DMS79 treated with DMSO at 0.1 percent for 48 hours (cell line): ENCODE measurements around the gene CPTP.

Source experiments
- DNase-seq: peaks from one replicate; lab custom pipeline; 2025; lab: John Stamatoyannopoulos, UW

The CPTP gene

DNA sequence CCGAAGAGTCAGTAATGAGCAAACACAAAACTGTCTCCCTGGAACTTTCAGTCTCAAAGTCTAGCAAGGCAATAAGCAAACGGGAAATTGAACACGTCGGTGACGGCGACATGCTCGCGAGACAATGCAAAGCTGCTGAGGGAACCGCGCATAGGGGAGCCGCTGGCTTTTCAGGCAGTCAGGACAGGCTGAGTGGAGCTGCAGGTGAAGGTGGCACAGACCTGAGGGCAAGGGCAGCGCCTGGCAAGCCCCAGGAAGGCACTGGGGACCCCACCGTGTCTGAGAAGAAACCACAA lies 5.0 kb upstream of the CPTP start:
- no peak for DNase-seq

GRCh38 chr1:1320666-1321448 lies 3.7 kb upstream of the CPTP start:
- DNase-seq, result no peak

- DNase-seq, result no peak
These were observed 3.1 kb upstream of the CPTP start for GRCh38 chr1:1321477-1321876.

DNA sequence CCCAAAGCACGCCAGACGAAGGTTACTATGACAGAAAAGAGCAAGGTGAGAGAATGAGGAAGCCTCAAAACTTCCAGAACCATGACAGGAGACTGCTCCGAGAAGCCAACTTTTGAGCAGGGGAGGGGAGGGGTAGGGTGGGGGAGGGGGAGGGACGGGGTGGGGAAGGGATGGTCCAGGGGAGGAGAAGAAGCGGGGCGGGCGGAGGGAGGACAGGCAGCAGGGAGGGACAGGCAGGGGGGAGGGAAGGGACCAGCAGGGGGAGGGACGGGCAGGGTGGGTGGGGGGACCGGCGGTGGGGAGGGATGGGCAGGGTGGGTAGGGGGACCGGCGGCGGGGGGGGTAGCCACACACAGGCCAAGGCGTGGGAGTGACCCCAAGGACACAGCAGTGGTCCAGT lies 2.2 kb upstream of the CPTP start:
- no peak for DNase-seq

- DNase-seq, result no peak
These were observed 1.6 kb upstream of the CPTP start for GRCh38 chr1:1322952-1323351.

GRCh38 chr1:1324084-1324523 lies 498 bp upstream of the CPTP start:
- no peak for DNase-seq

GRCh38 chr1:1325288-1326074 lies 879 bp downstream of the CPTP start:
- no peak for DNase-seq

GRCh38 chr1:1326075-1326605 lies 1.5 kb downstream of the CPTP start:
- DNase-seq, result no peak

DNA sequence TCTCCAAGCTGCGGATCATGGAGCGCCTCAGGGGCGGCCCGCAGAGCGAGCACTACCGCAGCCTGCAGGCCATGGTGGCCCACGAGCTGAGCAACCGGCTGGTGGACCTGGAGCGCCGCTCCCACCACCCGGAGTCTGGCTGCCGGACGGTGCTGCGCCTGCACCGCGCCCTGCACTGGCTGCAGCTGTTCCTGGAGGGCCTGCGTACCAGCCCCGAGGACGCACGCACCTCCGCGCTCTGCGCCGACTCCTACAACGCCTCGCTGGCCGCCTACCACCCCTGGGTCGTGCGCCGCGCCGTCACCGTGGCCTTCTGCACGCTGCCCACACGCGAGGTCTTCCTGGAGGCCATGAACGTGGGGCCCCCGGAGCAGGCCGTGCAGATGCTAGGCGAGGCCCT lies 2.7 kb downstream of the CPTP start:
- no peak for DNase-seq

GRCh38 chr1:1328254-1328653 lies 3.7 kb downstream of the CPTP start:
- no peak for DNase-seq

DNA sequence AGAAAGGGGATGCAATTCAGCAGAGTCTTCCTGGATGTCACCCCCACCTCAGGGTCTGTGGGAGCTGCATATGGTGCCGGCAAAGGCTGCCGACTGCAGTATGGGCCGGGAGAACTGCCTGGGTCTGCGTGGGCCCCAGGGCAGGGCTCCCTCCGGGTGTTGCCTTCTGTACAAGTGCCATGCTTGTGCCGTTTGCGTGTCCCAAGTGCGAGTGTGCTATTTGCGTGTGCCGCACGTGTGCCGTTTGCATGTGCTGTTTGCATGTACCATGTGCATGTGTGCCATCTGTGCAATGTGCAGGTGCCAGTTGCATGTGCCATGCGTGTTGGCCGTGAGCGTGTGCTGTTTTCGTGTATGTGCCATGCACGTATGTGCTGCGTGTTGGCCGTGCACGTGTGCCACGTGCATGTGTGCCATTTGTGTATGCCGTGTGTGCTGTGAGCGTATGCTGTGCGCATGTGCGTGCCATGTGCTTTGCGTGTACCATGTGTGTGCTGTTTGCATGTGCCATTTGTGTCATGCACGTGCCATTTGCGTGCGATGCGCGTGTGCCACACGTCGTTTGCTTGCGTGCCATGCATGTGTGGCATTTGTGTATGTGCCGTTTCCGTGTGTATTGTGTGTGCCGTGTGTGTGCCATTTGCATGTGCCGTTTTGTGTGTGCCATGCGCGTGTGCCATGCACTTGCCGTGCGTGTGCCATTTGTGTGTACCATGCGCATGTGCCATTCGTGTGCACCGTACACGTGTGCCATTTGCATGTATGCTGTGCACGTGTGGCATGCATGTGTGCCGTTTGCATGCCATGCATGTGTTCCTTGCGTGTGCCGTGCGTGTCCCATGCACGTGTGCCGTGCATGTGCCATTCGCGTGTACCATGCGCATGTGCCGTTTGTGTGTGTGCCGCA lies 5.0 kb downstream of the CPTP start:
- DNase-seq, result no peak

- no peak for DNase-seq
These were observed 5.9 kb downstream of the CPTP start for GRCh38 chr1:1330366-1331067.

DNA sequence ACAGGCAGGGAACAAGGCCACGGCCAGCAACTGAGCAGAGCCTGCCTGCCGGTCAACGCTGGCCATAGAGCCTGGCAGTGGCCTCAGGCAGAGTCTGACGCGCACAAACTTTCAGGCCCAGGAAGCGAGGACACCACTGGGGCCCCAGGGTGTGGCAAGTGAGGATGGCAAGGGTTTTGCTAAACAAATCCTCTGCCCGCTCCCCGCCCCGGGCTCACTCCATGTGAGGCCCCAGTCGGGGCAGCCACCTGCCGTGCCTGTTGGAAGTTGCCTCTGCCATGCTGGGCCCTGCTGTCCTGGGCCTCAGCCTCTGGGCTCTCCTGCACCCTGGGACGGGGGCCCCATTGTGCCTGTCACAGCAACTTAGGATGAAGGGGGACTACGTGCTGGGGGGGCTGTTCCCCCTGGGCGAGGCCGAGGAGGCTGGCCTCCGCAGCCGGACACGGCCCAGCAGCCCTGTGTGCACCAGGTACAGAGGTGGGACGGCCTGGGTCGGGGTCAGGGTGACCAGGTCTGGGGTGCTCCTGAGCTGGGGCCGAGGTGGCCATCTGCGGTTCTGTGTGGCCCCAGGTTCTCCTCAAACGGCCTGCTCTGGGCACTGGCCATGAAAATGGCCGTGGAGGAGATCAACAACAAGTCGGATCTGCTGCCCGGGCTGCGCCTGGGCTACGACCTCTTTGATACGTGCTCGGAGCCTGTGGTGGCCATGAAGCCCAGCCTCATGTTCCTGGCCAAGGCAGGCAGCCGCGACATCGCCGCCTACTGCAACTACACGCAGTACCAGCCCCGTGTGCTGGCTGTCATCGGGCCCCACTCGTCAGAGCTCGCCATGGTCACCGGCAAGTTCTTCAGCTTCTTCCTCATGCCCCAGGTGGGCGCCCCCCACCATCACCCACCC lies 6.7 kb downstream of the CPTP start, which contains the start of gene TAS1R3:
TAS1R3 (plus strand) TSS at position 213 of the 898 bp plus-strand sequence; CDS start at position 279, 66 bp downstream.
- no peak for DNase-seq

DNA sequence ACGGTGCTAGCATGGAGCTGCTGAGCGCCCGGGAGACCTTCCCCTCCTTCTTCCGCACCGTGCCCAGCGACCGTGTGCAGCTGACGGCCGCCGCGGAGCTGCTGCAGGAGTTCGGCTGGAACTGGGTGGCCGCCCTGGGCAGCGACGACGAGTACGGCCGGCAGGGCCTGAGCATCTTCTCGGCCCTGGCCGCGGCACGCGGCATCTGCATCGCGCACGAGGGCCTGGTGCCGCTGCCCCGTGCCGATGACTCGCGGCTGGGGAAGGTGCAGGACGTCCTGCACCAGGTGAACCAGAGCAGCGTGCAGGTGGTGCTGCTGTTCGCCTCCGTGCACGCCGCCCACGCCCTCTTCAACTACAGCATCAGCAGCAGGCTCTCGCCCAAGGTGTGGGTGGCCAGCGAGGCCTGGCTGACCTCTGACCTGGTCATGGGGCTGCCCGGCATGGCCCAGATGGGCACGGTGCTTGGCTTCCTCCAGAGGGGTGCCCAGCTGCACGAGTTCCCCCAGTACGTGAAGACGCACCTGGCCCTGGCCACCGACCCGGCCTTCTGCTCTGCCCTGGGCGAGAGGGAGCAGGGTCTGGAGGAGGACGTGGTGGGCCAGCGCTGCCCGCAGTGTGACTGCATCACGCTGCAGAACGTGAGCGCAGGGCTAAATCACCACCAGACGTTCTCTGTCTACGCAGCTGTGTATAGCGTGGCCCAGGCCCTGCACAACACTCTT lies 7.6 kb downstream of the CPTP start:
- DNase-seq, result no peak

DNA sequence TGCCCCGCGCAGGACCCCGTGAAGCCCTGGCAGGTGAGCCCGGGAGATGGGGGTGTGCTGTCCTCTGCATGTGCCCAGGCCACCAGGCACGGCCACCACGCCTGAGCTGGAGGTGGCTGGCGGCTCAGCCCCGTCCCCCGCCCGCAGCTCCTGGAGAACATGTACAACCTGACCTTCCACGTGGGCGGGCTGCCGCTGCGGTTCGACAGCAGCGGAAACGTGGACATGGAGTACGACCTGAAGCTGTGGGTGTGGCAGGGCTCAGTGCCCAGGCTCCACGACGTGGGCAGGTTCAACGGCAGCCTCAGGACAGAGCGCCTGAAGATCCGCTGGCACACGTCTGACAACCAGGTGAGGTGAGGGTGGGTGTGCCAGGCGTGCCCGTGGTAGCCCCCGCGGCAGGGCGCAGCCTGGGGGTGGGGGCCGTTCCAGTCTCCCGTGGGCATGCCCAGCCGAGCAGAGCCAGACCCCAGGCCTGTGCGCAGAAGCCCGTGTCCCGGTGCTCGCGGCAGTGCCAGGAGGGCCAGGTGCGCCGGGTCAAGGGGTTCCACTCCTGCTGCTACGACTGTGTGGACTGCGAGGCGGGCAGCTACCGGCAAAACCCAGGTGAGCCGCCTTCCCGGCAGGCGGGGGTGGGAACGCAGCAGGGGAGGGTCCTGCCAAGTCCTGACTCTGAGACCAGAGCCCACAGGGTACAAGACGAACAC lies 8.3 kb downstream of the CPTP start:
- no peak for DNase-seq

DNA sequence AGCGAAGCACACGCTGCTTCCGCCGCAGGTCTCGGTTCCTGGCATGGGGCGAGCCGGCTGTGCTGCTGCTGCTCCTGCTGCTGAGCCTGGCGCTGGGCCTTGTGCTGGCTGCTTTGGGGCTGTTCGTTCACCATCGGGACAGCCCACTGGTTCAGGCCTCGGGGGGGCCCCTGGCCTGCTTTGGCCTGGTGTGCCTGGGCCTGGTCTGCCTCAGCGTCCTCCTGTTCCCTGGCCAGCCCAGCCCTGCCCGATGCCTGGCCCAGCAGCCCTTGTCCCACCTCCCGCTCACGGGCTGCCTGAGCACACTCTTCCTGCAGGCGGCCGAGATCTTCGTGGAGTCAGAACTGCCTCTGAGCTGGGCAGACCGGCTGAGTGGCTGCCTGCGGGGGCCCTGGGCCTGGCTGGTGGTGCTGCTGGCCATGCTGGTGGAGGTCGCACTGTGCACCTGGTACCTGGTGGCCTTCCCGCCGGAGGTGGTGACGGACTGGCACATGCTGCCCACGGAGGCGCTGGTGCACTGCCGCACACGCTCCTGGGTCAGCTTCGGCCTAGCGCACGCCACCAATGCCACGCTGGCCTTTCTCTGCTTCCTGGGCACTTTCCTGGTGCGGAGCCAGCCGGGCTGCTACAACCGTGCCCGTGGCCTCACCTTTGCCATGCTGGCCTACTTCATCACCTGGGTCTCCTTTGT lies 9.1 kb downstream of the CPTP start:
- DNase-seq, result no peak

DNA sequence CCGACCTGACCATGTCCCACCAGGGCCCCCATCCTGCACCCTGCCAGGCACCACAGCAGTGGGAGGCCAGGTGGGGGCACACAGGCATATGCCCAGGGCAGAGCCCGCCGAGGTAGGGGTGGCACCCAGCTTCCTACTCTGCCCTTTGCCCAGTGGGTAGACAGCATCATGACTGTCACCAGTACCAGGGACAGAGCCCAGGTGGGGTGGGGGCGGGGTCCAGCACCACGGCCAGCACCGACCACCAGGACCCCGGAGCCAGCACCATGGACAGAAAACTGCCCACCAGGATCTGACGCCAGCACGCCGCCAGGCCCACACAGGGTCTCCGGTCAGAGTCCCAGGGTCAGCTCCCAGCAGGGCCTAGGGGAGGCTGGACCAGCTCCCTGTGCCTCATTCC lies 10.2 kb downstream of the CPTP start:
- DNase-seq, result no peak

DNA sequence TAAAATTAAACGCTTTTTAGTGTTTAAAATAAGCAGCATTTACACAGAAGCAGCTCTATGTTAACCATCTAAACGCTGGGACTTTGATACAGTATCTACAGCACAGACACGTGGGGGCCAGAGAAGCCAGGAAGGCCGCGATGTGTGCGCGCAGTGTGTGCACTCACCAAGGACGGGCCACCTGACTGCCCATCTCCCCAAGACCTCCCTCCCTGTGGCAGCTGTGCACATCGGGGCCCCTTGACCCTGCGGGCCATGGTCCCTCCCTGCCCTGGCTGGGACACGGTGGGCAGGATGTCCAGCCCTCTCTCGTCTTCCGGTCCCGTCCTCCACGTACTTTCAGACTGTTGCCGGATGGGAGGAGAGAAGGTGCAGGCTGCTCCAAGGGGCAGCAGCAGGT lies 10.7 kb downstream of the CPTP start:
- DNase-seq, result no peak
